ENCODE data around the gene KIFC3. TPM values are rescaled to one million over a fixed set of nuclear protein-coding genes. Genes with fewer than 3 reads are reported as not detected.

Gene KIFC3
- total and polyA plus RNA-seq, 2 of the 13 experiments (the other 11 are each of a cell fraction or from before 2014, with no cell fraction given), result 42.1 to 45.3 TPM

DNA sequence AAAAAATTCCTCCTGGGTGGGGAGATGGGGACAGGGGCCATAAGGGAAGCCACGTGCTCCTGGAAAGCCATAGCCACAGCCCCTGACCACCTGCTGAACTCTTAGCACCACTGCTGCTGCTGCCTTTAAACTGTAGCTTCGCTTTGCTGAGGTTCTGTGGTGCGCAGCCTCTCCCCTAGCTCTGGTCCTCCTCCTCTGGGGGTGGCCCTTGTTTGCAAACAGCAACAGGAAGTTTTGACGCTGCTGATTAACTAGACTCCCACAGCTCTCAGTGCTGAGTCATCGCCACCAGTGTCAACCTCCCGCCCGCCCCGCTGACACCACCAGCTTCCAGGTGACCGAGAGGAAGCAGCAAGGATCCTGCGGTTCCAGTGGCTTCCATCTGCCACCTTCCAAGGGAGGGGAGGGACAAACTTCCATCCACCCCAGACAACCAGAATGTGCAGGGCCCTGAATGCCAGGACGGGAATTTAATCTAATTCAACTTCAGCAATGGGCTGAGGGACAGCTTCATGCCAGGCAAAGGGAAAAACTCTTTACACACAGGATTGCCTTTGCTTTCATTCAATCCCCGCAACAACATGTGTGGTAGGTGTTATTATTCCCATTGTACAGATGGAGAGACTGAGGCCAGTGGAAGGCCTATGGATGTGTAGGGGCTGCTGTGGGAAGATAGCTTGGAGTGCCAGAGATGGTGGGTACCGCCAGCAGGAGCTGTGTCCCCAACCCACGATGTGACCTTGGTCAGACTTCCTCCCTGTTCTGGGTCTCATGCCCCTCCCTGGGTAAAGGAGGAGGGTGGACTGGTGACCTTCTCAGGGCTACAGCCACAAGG lies 8.1 kb upstream of the KIFC3 start (continued):
- peak; percentile 99 for TF ChIP-seq ZNF687 (CRISPR knock-in tag; IDR thresholded peaks at IDR 0.05)
- TF ChIP-seq NFE2 (CRISPR knock-in tag; IDR thresholded peaks at IDR 0.05), result peak; percentile 96
- TF ChIP-seq DPF2 (CRISPR knock-in tag; IDR thresholded peaks at IDR 0.05; ENCODE audit: borderline replicate concordance, low read depth), result no peak; the same call in 1 of the 2 replicates
- no peak for TF ChIP-seq HOXA9 (CRISPR knock-in tag; IDR thresholded peaks at IDR 0.05; ENCODE audit: borderline replicate concordance)
- peak; percentile 94 for TF ChIP-seq FOXA3 (CRISPR knock-in tag; IDR thresholded peaks at IDR 0.05)
- TF ChIP-seq HNF4G (IDR thresholded peaks at IDR 0.05; ENCODE audit: borderline replicate concordance, low read depth, low read length), result no peak
- TF ChIP-seq HNF4G (CRISPR knock-in tag; IDR thresholded peaks at IDR 0.05; ENCODE audit: borderline replicate concordance, low read depth), result no peak; the same call in 1 of the 2 replicates
- TF ChIP-seq ELF1 (CRISPR knock-in tag; IDR thresholded peaks at IDR 0.05), result peak; percentile 64; the same call in 1 of the 2 replicates
- TF ChIP-seq ZNF546 (CRISPR knock-in tag; conservative IDR thresholded peaks at IDR 0.05), result peak; percentile 84; the same call in 1 of the 2 replicates
- no peak for TF ChIP-seq ZNF652 (CRISPR knock-in tag; IDR thresholded peaks at IDR 0.05; ENCODE audit: borderline replicate concordance, low read depth)
- no peak for TF ChIP-seq AFF4 (CRISPR knock-in tag; IDR thresholded peaks at IDR 0.05)
- TF ChIP-seq, protein P1, sequence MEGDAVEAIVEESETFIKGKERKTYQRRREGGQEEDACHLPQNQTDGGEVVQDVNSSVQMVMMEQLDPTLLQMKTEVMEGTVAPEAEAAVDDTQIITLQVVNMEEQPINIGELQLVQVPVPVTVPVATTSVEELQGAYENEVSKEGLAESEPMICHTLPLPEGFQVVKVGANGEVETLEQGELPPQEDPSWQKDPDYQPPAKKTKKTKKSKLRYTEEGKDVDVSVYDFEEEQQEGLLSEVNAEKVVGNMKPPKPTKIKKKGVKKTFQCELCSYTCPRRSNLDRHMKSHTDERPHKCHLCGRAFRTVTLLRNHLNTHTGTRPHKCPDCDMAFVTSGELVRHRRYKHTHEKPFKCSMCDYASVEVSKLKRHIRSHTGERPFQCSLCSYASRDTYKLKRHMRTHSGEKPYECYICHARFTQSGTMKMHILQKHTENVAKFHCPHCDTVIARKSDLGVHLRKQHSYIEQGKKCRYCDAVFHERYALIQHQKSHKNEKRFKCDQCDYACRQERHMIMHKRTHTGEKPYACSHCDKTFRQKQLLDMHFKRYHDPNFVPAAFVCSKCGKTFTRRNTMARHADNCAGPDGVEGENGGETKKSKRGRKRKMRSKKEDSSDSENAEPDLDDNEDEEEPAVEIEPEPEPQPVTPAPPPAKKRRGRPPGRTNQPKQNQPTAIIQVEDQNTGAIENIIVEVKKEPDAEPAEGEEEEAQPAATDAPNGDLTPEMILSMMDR (CRISPR knock-in tag; IDR thresholded peaks at IDR 0.05), result peak; percentile 26; the same call in 1 of the 2 replicates
- no peak for TF ChIP-seq ZBTB7A (CRISPR knock-in tag; IDR thresholded peaks at IDR 0.05)
- 0 out of 2 replicates have a peak, but pooled peaks have one; percentile 69 for TF ChIP-seq ZNF839 (CRISPR knock-in tag; IDR thresholded peaks at IDR 0.05; ENCODE audit: borderline replicate concordance)
- TF ChIP-seq, protein P2, sequence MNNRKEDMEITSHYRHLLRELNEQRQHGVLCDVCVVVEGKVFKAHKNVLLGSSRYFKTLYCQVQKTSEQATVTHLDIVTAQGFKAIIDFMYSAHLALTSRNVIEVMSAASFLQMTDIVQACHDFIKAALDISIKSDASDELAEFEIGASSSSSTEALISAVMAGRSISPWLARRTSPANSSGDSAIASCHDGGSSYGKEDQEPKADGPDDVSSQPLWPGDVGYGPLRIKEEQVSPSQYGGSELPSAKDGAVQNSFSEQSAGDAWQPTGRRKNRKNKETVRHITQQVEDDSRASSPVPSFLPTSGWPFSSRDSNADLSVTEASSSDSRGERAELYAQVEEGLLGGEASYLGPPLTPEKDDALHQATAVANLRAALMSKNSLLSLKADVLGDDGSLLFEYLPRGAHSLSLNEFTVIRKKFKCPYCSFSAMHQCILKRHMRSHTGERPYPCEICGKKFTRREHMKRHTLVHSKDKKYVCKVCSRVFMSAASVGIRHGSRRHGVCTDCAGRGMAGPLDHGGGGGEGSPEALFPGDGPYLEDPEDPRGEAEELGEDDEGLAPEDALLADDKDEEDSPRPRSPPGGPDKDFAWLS (CRISPR knock-in tag; IDR thresholded peaks at IDR 0.05; ENCODE audit: borderline replicate concordance), result 0 out of 2 replicates have a peak, but pooled peaks have one; percentile 49

All from HepG2 (cell line).